Esophagus (tissue), 2 donors: Measurements from ENCODE around the gene ARID1B. TPM values are rescaled to one million over a fixed set of nuclear protein-coding genes. Genes with fewer than 3 reads are reported as not detected.

Source experiments
- H3K27ac ChIP-seq, 2 donors: one replicate each; pipeline ENCODE4 v1.5.1; 2013; ENCODE audit warnings: low read depth in 2 of 2, mild to moderate bottlenecking in 2 of 2, inconsistent platforms in 1 of 2, low read length in 1 of 2, moderate library complexity in 1 of 2
- H3K27me3 ChIP-seq, 2 donors: one replicate each; pipeline ENCODE4 v1.6.1; 2013; ENCODE audit warnings: low read length in 2 of 2, control low read depth in 1 of 2, mild to moderate bottlenecking in 1 of 2; ENCODE audit not compliant: insufficient read depth in 2 of 2, control insufficient read depth in 1 of 2
- H3K36me3 ChIP-seq, 2 donors: one replicate each; pipeline ENCODE4 v1.6.1; 2013; ENCODE audit warnings: low read length in 1 of 2; ENCODE audit not compliant: control insufficient read depth in 2 of 2, insufficient read depth in 2 of 2
- H3K4me1 ChIP-seq, 2 donors: one replicate each; pipeline ENCODE4 v1.6.1; 2013; ENCODE audit warnings: low read length in 1 of 2; ENCODE audit not compliant: control insufficient read depth in 2 of 2, insufficient read depth in 2 of 2
- H3K4me3 ChIP-seq, 2 donors: one replicate each; pipeline ENCODE4 v1.5.1; 2013; ENCODE audit warnings: low read length in 2 of 2, mild to moderate bottlenecking in 2 of 2, low read depth in 1 of 2, moderate library complexity in 1 of 2
- H3K9me3 ChIP-seq, 2 donors: one replicate each; pipeline ENCODE4 v1.6.1; 2013; ENCODE audit warnings: mild to moderate bottlenecking in 2 of 2, low read depth in 1 of 2, low read length in 1 of 2, moderate library complexity in 1 of 2; ENCODE audit not compliant: control insufficient read depth in 2 of 2, insufficient read depth in 1 of 2
- WGBS, 2 donors: extraction: QIAGEN DNeasy Blood & Tissue Kit; methylation state at CpG; one replicate each; pipeline ENCODE4 v1.1.7; 2013; 5-methylcytosine and 5-hydroxymethylcytosine counted together
- polyA plus RNA-seq, 2 donors: library from polyadenylated mRNA; stranded (reverse); fragments of 200-250 nt; gene quantifications; one replicate each; pipeline ENCODE4 v1.2.3, GENCODE V29; 2013
- donor health status: healthy with polysubstance abuse.
- donor health status: Bipolar disorder and iron deficiency.

ARID1B gene
- polyA plus RNA-seq, 2 donors, result 15.9 to 16.1 TPM

DNA sequence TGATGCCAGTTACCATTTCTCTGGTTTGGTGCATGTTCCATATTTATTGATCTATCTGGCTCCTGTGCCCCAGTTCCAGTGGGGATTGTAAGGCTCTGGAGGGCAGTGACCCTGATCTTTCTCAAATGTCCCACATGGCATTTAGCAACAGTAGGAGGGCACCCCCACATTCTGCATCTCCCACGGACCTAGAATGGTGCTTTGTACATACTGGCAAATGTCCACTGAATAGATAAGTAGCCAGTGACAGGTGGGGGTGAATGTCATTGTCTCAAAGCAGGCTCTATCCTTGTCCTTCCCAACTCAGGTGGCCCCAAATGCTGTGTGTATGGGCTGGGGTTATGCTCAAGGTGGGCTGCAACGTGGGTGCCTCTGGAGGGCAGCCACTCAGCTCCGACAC lies 462.0 kb downstream of the ARID1B start:
- Histone ChIP-seq H3K4me3 (no peak overlapping the region), H3K36me3 (no peaks in the 10 kb centered on the region), H3K27me3 (no peaks in the 10 kb centered on the region), H3K27ac (no peak overlapping the region), H3K9me3 (no peaks in the 10 kb centered on the region), H3K4me1 (peaks cover 4 to 18% of the 10 kb centered on the region in 2 donors)
- whole genome bisulfite sequencing, 2 donors, result 80 to 85% methylated on average over 3 of the region's 3 CpGs

DNA sequence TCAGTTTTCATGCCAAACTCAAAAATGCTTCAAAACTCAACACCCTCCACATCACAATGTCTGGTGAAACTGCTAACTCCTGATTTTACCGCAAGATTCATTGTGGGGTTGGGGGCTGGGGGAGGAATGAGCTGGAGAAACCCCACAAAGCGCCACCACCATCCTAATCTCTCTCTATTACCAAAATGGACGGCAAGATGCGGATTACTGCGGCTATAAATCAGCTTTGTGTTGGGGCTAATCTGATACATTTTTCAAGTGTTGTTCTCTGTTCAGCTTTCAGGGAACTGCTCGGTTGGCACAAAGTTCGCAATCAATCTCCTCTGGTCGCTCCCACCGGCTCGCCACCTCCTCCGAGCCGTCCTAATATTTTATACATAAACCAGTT lies 462.5 kb downstream of the ARID1B start:
- H3K27ac ChIP-seq, result peak overlapping the region; percentile 83 to 94
- H3K27me3 ChIP-seq, result no peaks in the 10 kb centered on the region
- no peak overlapping the region for H3K4me3 ChIP-seq
- no peaks in the 10 kb centered on the region for H3K9me3 ChIP-seq
- WGBS, 2 donors, result 68 to 78% methylated on average over 12 of the region's 12 CpGs
- H3K4me1 ChIP-seq, result peaks cover 4 to 18% of the 10 kb centered on the region in 2 donors
- H3K36me3 ChIP-seq, result no peaks in the 10 kb centered on the region

DNA sequence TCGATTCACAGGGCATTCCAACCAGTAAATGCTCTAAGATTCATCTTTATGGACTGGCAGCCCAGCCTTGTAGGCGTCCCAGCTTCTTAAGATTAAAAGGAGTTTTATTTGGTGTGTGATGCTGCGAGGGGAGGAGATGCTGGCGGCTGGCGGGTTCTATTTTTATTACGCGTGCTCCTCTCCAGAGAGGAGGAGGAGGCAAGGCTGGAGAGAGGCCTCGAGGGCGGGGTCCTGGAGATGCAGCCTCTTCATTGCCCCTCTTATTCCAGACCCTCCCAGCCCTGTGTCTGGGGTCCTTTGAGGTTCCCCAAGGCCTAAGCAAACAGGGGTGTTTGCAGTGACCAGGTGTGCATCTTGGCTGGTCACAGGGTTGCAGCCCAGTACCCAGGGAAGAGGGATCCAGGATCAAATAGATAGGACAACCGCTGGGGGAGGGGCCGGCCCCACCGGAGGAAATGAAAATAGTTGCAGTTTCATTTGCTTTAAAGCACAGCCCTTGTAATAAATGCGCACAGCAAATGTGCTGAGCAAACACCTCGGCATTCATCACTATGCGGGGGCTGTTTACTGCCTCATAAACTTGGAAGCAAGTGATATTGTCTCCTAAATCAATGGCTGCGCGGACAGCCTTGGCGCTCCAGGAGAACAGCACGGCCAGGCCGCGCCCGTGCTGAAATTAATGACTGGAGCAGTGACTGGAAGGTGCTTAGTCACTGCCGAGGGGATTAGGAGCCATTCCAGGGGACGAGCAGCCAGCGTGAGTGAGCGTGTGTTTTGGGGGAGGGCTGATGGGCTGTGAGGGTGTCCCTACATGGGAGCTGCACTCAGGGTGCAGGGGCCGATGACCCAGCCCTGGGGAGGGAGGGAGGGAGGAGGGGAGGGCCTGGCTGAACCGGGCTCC lies 463.1 kb downstream of the ARID1B start:
- Histone ChIP-seq H3K36me3 (no peaks in the 10 kb centered on the region), H3K27me3 (no peaks in the 10 kb centered on the region), H3K4me1 (peaks cover 4 to 17% of the 10 kb centered on the region in 2 donors), H3K27ac (peak overlapping the region; percentile 83 to 94), H3K9me3 (no peaks in the 10 kb centered on the region), H3K4me3 (peak overlapping the region in 1 of 2 donors; percentile 2)
- WGBS, 2 donors, result 28 to 29% methylated on average over 28 of the region's 28 CpGs

DNA sequence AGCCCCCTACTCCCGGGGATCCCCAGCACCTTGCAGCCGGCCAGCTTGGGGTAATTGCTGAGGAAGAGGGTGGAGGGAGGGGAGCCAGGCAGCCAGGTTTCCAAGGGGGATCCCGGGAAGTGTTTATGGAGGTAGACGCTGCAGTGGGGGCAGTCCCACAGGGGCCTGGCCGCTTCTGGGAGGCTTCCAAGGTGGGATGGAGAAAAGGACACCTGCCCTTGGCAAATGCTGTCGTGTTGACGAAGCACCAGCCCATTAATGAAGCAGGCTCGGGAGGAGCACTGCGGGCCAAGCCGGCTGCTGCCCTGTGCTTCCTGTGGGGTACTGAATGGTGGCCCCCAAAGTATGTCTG lies 463.8 kb downstream of the ARID1B start:
- H3K27ac ChIP-seq, result peak overlapping the region; percentile 83 to 94
- H3K4me3 ChIP-seq, result no peak overlapping the region
- H3K36me3 ChIP-seq, result no peaks in the 10 kb centered on the region
- whole genome bisulfite sequencing, 2 donors, result 56 to 63% methylated on average over 9 to 10 of the region's 10 CpGs
- no peaks in the 10 kb centered on the region for H3K27me3 ChIP-seq
- H3K4me1 ChIP-seq, result peaks cover 5 to 15% of the 10 kb centered on the region in 2 donors
- no peaks in the 10 kb centered on the region for H3K9me3 ChIP-seq

DNA sequence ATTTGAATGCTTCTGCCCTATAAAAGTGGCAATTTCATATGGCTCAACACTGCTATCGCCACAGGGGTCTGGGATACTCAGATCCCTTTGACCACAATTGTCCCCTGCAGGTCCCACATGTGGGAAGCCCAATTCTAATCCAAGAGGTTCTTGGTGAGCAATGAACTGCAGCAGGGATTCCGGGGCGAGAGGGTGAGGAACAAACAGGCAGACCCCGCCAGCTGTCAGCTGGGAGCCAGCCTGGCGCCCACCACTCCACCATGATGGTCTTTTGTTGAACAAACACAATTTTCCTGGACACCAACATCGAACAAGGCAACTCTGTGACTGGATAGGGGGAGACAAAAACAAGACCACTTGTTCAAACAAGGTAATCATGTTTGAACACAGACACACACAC lies 465.6 kb downstream of the ARID1B start:
- 93 to 98% methylated on average over 6 of the region's 6 CpGs for WGBS, 2 donors
- Histone ChIP-seq H3K9me3 (no peaks in the 10 kb centered on the region), H3K4me1 (peaks cover 5 to 16% of the 10 kb centered on the region in 2 donors), H3K36me3 (no peaks in the 10 kb centered on the region), H3K4me3 (no peak overlapping the region), H3K27ac (peak overlapping the region; percentile 83 to 94), H3K27me3 (no peaks in the 10 kb centered on the region)

DNA sequence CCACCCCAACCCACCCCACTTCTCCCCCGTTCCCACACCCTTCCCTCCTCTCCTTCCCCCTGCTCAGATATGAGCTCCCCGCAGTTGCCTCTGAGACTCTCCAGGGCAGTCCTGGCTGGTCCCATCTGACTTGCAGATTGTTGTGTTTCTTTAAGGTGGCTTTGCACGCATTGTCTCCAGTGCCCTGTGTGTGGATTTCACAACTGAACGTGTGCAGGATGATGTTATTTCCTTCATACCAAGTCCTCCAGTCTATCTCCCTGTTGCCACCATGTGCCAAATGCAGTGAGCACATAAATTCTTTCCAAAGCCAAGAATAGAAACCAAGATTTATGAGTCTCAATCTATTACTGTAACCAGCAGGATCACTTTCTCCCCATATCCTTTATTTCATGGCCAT lies 467.0 kb downstream of the ARID1B start:
- Histone ChIP-seq H3K9me3 (no peaks in the 10 kb centered on the region), H3K27me3 (no peaks in the 10 kb centered on the region), H3K36me3 (no peaks in the 10 kb centered on the region), H3K4me1 (peaks cover 5 to 16% of the 10 kb centered on the region in 2 donors), H3K27ac (peak overlapping the region in 1 of 2 donors; percentile 70), H3K4me3 (no peak overlapping the region)
- 48 to 54% methylated on average over 4 of the region's 4 CpGs for WGBS, 2 donors

DNA sequence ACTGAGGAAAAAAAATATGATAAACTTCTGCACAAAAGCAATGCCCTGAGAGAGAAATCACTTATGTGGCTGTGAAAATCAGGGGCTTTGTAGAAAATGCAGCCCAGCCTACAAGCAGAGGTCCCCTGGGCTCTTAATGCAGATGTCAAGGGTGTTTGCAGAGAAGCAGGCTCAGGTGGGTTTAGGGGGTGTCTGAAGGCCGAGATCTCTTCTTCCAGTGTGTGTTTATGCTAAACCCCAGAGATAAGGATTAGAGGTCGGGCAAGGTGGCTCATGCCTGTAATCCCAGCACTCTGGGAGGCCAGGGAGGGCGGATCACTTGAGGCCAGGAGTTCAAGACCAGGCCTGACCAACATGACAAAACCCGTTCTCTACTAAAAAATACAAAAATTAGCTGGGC lies 467.6 kb downstream of the ARID1B start:
- peaks cover 5 to 16% of the 10 kb centered on the region in 2 donors for H3K4me1 ChIP-seq
- no peak overlapping the region for H3K4me3 ChIP-seq
- H3K27me3 ChIP-seq, result no peaks in the 10 kb centered on the region
- no peaks in the 10 kb centered on the region for H3K36me3 ChIP-seq
- no peaks in the 10 kb centered on the region for H3K9me3 ChIP-seq
- peak overlapping the region in 1 of 2 donors; percentile 17 for H3K27ac ChIP-seq
- 52 to 58% methylated on average over 4 of the region's 4 CpGs for WGBS, 2 donors

DNA sequence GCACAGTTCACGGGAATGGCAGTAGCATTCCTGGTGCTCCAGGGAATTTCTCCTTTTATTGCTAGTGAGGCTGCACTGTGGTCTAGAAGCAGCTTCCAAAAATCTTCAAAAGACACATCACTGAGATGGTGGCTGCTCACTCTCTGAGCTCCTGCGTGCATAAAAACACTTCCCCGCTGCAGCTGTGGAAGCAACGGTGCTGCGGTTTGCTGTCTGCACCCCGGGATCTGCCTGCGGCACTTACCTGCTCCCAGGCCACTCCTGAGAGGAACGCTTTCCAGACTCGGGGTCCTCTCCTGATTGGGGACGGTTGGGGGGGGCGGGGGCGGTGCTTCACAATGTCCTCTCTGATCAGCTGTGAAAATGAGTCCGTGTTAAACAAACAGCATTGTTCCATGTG lies 468.3 kb downstream of the ARID1B start:
- 69 to 73% methylated on average over 13 of the region's 13 CpGs for WGBS, 2 donors
- no peaks in the 10 kb centered on the region for H3K27me3 ChIP-seq
- peaks cover 5 to 12% of the 10 kb centered on the region in 2 donors for H3K4me1 ChIP-seq
- no peaks in the 10 kb centered on the region for H3K36me3 ChIP-seq
- no peaks in the 10 kb centered on the region for H3K9me3 ChIP-seq
- no peak overlapping the region for H3K27ac ChIP-seq
- no peak overlapping the region for H3K4me3 ChIP-seq

DNA sequence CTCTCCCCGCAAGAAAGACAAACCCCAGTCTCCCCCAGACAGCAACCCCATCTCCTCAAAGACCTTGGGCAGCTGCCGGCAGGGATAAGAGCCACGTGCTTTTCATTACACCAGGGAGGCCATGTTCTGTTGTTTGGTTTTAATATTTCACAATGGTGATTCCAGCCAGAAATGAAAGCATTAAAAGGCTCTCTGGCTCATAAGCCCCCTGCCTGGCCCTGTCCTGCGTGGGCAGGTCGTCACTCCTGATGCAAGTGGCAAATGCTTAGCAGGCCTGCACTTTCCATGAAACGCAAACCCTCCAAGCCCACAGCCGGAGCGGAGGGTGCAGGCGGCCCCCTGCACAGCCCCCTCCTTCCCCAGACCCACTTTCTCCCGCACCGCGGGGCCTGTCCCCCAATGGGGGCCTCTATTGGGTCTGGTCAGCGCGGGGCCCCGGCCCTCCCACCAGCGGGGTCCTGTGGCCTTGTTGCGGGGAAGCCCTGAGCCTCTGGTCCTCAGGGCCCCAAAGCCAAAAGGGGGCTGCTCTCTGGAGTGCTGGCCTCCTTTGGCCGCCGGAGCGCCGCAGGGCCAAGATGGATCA lies 469.0 kb downstream of the ARID1B start:
- no peak overlapping the region for H3K27ac ChIP-seq
- WGBS, 2 donors, result 89% methylated on average over 21 of the region's 21 CpGs
- H3K36me3 ChIP-seq, result no peaks in the 10 kb centered on the region
- no peaks in the 10 kb centered on the region for H3K27me3 ChIP-seq
- peaks cover 2 to 7% of the 10 kb centered on the region in 2 donors for H3K4me1 ChIP-seq
- H3K9me3 ChIP-seq, result no peaks in the 10 kb centered on the region
- H3K4me3 ChIP-seq, result no peak overlapping the region
